HepG2 (cell line): ENCODE measurements around the gene NANOS1. TPM values are rescaled to one million over a fixed set of nuclear protein-coding genes. Genes with fewer than 3 reads are reported as not detected.
A peak's percentile ranks its signal among the peaks of the same experiment; 100 is the strongest.

ENCODE experiments used
- CREB1 ChIP-seq, 2 experiments: fragments of 450-650 bp in 1 of 2; IDR thresholded peaks; 2 replicates each; pipeline ENCODE4 v1.6.1; 2016 to 2017; ENCODE audit warnings: control low read depth in 1 of 2, mild to moderate bottlenecking in 1 of 2, missing compliant biosample characterization in 1 of 2, missing genetic modification characterization in 1 of 2
- EP300 ChIP-seq, 3 experiments: sonication (generic) in 1 of 3; formaldehyde crosslinking in 1 of 3; IDR thresholded peaks; 2 replicates each; pipeline versions ENCODE4 v1.5.1 to v1.6.1; 2011 to 2020; ENCODE audit warnings: low read depth in 2 of 3, low read length in 2 of 3, borderline replicate concordance in 1 of 3, improper control_type of control experiment in 1 of 3, mild to moderate bottlenecking in 1 of 3, missing genetic modification reagents in 1 of 3, moderate library complexity in 1 of 3
- HDAC1 ChIP-seq: sonication (generic); formaldehyde crosslinking; IDR thresholded peaks from 2 replicates; pipeline ENCODE4 v1.5.1; 2020; ENCODE audit warnings: mild to moderate bottlenecking, missing genetic modification reagents
- HNRNPK ChIP-seq: fragments of 200-400 bp; formaldehyde crosslinking; IDR thresholded peaks from 2 replicates; pipeline ENCODE4 v1.6.1; 2018; ENCODE audit warnings: low read length, low read depth, moderate library complexity, mild to moderate bottlenecking; ENCODE audit not compliant: poor library complexity, severe bottlenecking
- KAT7 ChIP-seq: IDR thresholded peaks from 2 replicates; pipeline ENCODE4 v1.6.1; 2018; ENCODE audit warnings: borderline replicate concordance, missing compliant biosample characterization
- PRPF4 ChIP-seq: fragments of 200-400 bp; formaldehyde crosslinking; IDR thresholded peaks from 2 replicates; pipeline ENCODE4 v1.6.1; 2016; ENCODE audit warnings: low read length, low read depth; ENCODE audit not compliant: poor library complexity, severe bottlenecking
- RNF2 ChIP-seq: fragments of 450-650 bp; conservative IDR thresholded peaks from 2 replicates; pipeline ENCODE4 v1.6.1; 2016; ENCODE audit warnings: low read depth
- SKIL ChIP-seq: sonication (generic); formaldehyde crosslinking; IDR thresholded peaks from 2 replicates; pipeline ENCODE4 v1.8.0; 2022; ENCODE audit warnings: missing genetic modification reagents, mild to moderate bottlenecking, moderate library complexity, borderline replicate concordance
- STAG1 ChIP-seq: sonication (generic); formaldehyde crosslinking; IDR thresholded peaks from 2 replicates; pipeline ENCODE4 v1.4.0; 2020; ENCODE audit warnings: missing genetic modification reagents
- THYN1 ChIP-seq: sonication (generic); formaldehyde crosslinking; IDR thresholded peaks from 2 replicates; pipeline ENCODE4 v1.8.1; 2023; ENCODE audit warnings: low read depth, mild to moderate bottlenecking, moderate library complexity, missing genetic modification reagents, borderline replicate concordance
- YEATS2 ChIP-seq: sonication (generic); formaldehyde crosslinking; IDR thresholded peaks from 2 replicates; pipeline ENCODE4 v1.4.0; 2020; ENCODE audit warnings: missing genetic modification reagents, borderline replicate concordance
- ZNF556 ChIP-seq: sonication (generic); formaldehyde crosslinking; IDR thresholded peaks from 2 replicates; pipeline ENCODE4 v1.4.0; 2020; ENCODE audit warnings: mild to moderate bottlenecking, missing genetic modification reagents, borderline replicate concordance
- ZNF792 ChIP-seq: IDR thresholded peaks from 2 replicates; pipeline ENCODE4 v1.6.1; 2016
- polyA plus RNA-seq, 8 experiments: library from polyadenylated mRNA; depleted of rRNA in 3 of 8; stranded (reverse) in 7 of 8; unstranded in 1 of 8; fragments of >200 nt; fragmentation: Illumina TruSeq in 4 of 8; extraction: Trizol in 4 of 8; gene quantifications; 2 replicates each; pipeline versions ENCODE4 v1.2.1 to v1.2.3, GENCODE V29; 2011 to 2016; ENCODE audit warnings: low read depth in 4 of 8, missing spikeins in 1 of 8, mixed read lengths in 1 of 8; ENCODE audit not compliant: insufficient read depth in 1 of 8
- total RNA-seq, 5 experiments: library from RNA; depleted of rRNA; stranded (reverse); fragments of >200 nt; fragmentation: Illumina TruSeq; extraction: Trizol; gene quantifications; 2 replicates each; pipeline ENCODE4 v1.2.3, GENCODE V29; 2016; ENCODE audit warnings: low read depth in 1 of 5
- TF ChIP-seq, protein P1 (sequence below): sonication (generic); formaldehyde crosslinking; IDR thresholded peaks from 2 replicates; pipeline ENCODE4 v1.8.0; 2022; ENCODE audit warnings: missing genetic modification reagents, mild to moderate bottlenecking, inconsistent platforms, borderline replicate concordance
- TF ChIP-seq, protein P2 (sequence below), 2 experiments: sonication (generic) in 1 of 2; formaldehyde crosslinking in 1 of 2; IDR thresholded peaks; 2 replicates each; pipeline versions ENCODE4 v1.6.1 to v1.9.0; 2014 to 2022; ENCODE audit warnings: antibody characterized with exemption in 1 of 2, borderline replicate concordance in 1 of 2, inconsistent platforms in 1 of 2, low read depth in 1 of 2, missing genetic modification reagents in 1 of 2

Gene NANOS1
- total and polyA plus RNA-seq, 2 of the 13 experiments (the other 11 are each of a cell fraction or from before 2014, with no cell fraction given), result 1.7 to 2.2 TPM

DNA sequence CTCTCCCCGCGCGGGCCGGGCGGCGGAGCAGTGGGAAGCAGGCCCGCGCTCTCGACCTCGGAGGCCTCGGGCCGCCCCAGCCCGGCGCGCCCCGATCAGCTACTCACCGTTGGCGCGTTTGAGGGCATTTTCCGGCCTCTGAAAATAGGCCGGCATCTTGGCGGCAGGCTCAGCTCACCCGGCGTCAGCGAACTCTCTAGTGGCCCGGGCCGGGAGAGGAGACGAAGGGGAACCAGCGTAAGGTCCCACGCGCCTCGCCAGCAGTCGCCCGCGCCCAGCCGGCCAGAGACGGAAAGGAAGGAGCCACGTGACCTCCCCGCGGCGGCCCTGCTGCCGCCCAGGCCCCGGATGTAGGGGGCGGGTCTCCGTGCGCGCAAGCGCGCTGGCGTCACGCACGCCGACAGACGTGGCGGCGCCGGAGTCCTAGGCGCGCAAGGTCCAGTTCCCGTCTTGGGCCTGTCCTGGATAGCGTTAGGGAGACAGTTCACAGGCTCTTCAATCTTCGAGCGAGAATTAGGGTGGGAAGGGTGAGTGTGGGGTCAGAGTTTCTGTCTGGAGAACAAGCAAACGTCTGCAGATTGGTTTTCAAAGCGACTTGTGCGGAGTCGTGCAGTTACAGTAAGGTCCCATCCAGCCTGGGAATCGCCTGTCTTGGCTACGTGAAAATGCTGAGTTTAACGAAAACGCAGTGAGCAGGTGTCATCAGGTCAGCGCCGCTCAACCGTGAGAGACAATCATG lies 51.2 kb downstream of the NANOS1 start, which contains the start of gene EIF3A (continued):
- TF ChIP-seq SKIL (CRISPR knock-in tag), result no peak
- TF ChIP-seq, protein P1, sequence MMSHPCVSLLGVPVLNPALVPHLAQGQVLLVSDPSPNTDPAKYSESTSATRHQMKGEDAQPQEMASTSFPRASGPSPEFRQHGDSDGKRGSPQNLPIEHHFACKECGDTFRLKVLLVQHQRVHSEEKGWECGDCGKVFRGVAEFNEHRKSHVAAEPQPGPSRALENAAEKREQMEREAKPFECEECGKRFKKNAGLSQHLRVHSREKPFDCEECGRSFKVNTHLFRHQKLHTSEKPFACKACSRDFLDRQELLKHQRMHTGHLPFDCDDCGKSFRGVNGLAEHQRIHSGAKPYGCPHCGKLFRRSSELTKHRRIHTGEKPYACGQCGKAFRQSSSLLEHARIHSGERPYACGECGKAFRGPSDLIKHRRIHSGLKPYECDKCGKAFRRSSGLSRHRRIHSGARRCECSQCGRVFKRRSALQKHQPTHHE (CRISPR knock-in tag), result peak; percentile 74
- TF ChIP-seq, protein P2, sequence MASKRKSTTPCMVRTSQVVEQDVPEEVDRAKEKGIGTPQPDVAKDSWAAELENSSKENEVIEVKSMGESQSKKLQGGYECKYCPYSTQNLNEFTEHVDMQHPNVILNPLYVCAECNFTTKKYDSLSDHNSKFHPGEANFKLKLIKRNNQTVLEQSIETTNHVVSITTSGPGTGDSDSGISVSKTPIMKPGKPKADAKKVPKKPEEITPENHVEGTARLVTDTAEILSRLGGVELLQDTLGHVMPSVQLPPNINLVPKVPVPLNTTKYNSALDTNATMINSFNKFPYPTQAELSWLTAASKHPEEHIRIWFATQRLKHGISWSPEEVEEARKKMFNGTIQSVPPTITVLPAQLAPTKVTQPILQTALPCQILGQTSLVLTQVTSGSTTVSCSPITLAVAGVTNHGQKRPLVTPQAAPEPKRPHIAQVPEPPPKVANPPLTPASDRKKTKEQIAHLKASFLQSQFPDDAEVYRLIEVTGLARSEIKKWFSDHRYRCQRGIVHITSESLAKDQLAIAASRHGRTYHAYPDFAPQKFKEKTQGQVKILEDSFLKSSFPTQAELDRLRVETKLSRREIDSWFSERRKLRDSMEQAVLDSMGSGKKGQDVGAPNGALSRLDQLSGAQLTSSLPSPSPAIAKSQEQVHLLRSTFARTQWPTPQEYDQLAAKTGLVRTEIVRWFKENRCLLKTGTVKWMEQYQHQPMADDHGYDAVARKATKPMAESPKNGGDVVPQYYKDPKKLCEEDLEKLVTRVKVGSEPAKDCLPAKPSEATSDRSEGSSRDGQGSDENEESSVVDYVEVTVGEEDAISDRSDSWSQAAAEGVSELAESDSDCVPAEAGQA (IDR thresholded peaks at IDR 0.05; ENCODE audit: low read depth), result peak; percentile 55
- TF ChIP-seq, protein P2 (CRISPR knock-in tag; IDR thresholded peaks at IDR 0.05; ENCODE audit: borderline replicate concordance), result 0 out of 2 replicates have a peak, but pooled peaks have one; percentile 9
- peak; percentile 63 for TF ChIP-seq HDAC1
- peak; percentile 82; the same call in 1 of the 2 replicates for TF ChIP-seq THYN1 (CRISPR knock-in tag)
- peak; percentile 80 for TF ChIP-seq ZNF792 (CRISPR knock-in tag)
- no peak for TF ChIP-seq EP300 (IDR thresholded peaks at IDR 0.05; ENCODE audit: low read depth in 2 of 2, low read length in 2 of 2)
- TF ChIP-seq EP300 (CRISPR knock-in tag; IDR thresholded peaks at IDR 0.05; ENCODE audit: borderline replicate concordance), result 0 out of 2 replicates have a peak, but pooled peaks have one; percentile 11
- no peak for TF ChIP-seq KAT7 (CRISPR knock-in tag)
- TF ChIP-seq HNRNPK, result peak; percentile 41
- TF ChIP-seq RNF2, result peak; percentile 84; the same call in 1 of the 2 replicates
- TF ChIP-seq ZNF556 (CRISPR knock-in tag), result no peak; the same call in 1 of the 2 replicates
- TF ChIP-seq YEATS2, result peak; percentile 95
- TF ChIP-seq STAG1, result 0 out of 2 replicates have a peak, but pooled peaks have one; percentile 2
- TF ChIP-seq CREB1 (IDR thresholded peaks at IDR 0.05), result peak; percentile 63
- TF ChIP-seq CREB1 (CRISPR knock-in tag; IDR thresholded peaks at IDR 0.05), result peak; percentile 74
- TF ChIP-seq PRPF4, result no peak
